COLO668 (cell line): ENCODE results near the gene NDUFAF8.

ENCODE experiments used
- DNase-seq: peaks from one replicate; lab custom pipeline; 2025; ENCODE audit not compliant: unreplicated experiment; lab: John Stamatoyannopoulos, UW

Gene NDUFAF8

GRCh38 chr17:81238815-81239713, at the start of gene NDUFAF8, which contains the start of gene TEPSIN:
TSS of gene NDUFAF8 (plus strand) at chr17:81239318. CDS start at chr17:81239364, 46 bp downstream.
TSS of gene TEPSIN (minus strand) at chr17:81239055. CDS start at chr17:81239033, 22 bp downstream.
- peak; percentile 93 for DNase-seq

- DNase-seq: no peak
Measured at GRCh38 chr17:81189670-81190530, 49.2 kb upstream of the NDUFAF8 start.

- no peak for DNase-seq
Measured at GRCh38 chr17:81190591-81190990, 48.5 kb upstream of the NDUFAF8 start.

GRCh38 chr17:81191116-81191515, 48.0 kb upstream of the NDUFAF8 start:
- no peak for DNase-seq

GRCh38 chr17:81191646-81192045, 47.5 kb upstream of the NDUFAF8 start:
- DNase-seq: no peak

- no peak for DNase-seq
Measured at GRCh38 chr17:81192386-81193050, 46.6 kb upstream of the NDUFAF8 start.

- DNase-seq: no peak
Measured at GRCh38 chr17:81193051-81193410, 46.1 kb upstream of the NDUFAF8 start.

GRCh38 chr17:81193470-81194224, 45.5 kb upstream of the NDUFAF8 start:
- no peak for DNase-seq

GRCh38 chr17:81194225-81194760, 44.8 kb upstream of the NDUFAF8 start:
- DNase-seq: no peak

GRCh38 chr17:81194941-81195901, 43.9 kb upstream of the NDUFAF8 start:
- no peak for DNase-seq

GRCh38 chr17:81195941-81196495, 43.1 kb upstream of the NDUFAF8 start:
- DNase-seq: no peak

GRCh38 chr17:81196505-81197408, 42.4 kb upstream of the NDUFAF8 start:
- DNase-seq: no peak

- no peak for DNase-seq
Measured at GRCh38 chr17:81197409-81197795, 41.7 kb upstream of the NDUFAF8 start.

GRCh38 chr17:81197831-81198490, 41.2 kb upstream of the NDUFAF8 start:
- no peak for DNase-seq

GRCh38 chr17:81198826-81199481, 40.2 kb upstream of the NDUFAF8 start:
- no peak for DNase-seq

- no peak for DNase-seq
Measured at GRCh38 chr17:81199482-81199830, 39.7 kb upstream of the NDUFAF8 start.

GRCh38 chr17:81200201-81200600, 38.9 kb upstream of the NDUFAF8 start:
- DNase-seq: no peak
